ENCODE results near the gene NUDT3.
"Not testable (repeated sequence)": the region's sequence is repeated elsewhere in the genome, so short reads cannot be mapped to it uniquely, and the experiment has no call there.

NUDT3 gene

DNA sequence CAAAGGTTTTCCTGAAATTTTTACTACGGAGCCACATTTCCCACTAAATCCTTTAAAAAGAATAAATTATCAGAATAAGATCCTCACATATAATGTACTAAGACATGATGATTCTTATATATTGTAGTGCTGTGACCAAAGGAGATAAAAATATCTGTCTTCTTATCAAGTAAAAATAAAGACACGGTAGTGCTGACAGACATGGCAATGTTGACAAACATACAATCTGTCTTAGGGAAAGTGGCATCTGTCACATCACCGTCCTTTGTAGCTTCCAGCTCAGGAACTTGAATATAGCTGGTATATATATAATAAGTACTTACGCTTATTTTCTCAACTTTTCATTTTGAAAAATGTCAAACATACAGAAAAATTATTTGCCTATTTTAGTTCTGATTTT lies 66.8 kb downstream of the NUDT3 start:
- Histone ChIP-seq H3K27me3 (ENCODE audit: insufficient read depth, insufficient read length) (no peaks in the 10 kb centered on the region), H3K9ac (ENCODE audit: insufficient read length, low read depth) (no peak overlapping the region), H3K36me3 (ENCODE audit: insufficient read depth, insufficient read length, low read length) (no peaks in the 10 kb centered on the region), H3K4me1 (ENCODE audit: insufficient read depth, insufficient read length) (no peaks in the 10 kb centered on the region), H3K4me3 (ENCODE audit: insufficient read length, low read depth) (no peak overlapping the region), H3K9me3 (ENCODE audit: insufficient read depth, low read length) (no peaks in the 10 kb centered on the region)
- no peak for TF ChIP-seq YY1 (IDR thresholded peaks at IDR 0.05; ENCODE audit: insufficient read depth, insufficient read length)
- no peak for DNase-seq (ENCODE audit: low read depth, low spot score)

DNA sequence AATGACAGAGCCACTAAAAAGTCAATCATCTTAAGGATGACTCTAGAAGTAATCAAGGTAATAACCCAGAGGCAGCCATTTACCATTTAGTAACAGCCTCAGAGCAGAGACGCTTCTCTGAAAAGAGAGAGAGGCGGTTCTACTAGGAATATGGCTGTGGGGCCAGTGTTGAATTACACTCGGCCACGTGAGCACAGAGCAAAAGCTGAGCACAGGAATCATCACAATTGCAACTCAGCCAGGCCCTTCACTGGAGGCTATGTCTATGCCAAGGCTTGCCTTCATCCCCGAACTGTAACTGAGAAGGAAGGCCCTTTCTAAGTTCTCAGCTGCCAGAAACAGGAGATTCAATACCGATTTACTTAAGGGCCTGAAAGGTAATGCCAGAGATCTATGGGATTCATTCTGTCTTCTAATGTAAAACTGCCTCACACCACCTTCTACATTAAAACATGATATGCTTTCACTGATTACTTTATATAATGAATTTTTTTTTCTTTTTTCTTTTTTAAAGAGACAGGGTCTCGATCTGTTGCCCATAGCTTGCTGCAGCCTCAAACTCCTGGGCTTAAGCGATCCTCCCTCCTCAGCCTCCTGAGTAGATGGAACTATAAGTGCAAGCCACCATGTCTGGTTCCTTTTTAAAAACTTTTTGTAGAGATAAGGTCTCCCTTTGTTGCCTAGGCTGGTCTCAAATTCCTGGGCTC lies 67.6 kb downstream of the NUDT3 start:
- Histone ChIP-seq H3K36me3 (ENCODE audit: insufficient read depth, insufficient read length, low read length) (no peaks in the 10 kb centered on the region), H3K9ac (ENCODE audit: insufficient read length, low read depth) (no peak overlapping the region), H3K4me1 (ENCODE audit: insufficient read depth, insufficient read length) (no peaks in the 10 kb centered on the region), H3K4me3 (ENCODE audit: insufficient read length, low read depth) (no peak overlapping the region), H3K9me3 (ENCODE audit: insufficient read depth, low read length) (no peaks in the 10 kb centered on the region), H3K27me3 (ENCODE audit: insufficient read depth, insufficient read length) (no peaks in the 10 kb centered on the region)
- DNase-seq (ENCODE audit: low read depth, low spot score): no peak
- TF ChIP-seq SUZ12 (IDR thresholded peaks at IDR 0.05; ENCODE audit: extremely low read depth, insufficient read depth, insufficient read length) (no peak), ZNF274 (IDR thresholded peaks at IDR 0.05; ENCODE audit: low read depth, low read length) (no peak), YY1 (IDR thresholded peaks at IDR 0.05; ENCODE audit: insufficient read depth, insufficient read length) (no peak)

DNA sequence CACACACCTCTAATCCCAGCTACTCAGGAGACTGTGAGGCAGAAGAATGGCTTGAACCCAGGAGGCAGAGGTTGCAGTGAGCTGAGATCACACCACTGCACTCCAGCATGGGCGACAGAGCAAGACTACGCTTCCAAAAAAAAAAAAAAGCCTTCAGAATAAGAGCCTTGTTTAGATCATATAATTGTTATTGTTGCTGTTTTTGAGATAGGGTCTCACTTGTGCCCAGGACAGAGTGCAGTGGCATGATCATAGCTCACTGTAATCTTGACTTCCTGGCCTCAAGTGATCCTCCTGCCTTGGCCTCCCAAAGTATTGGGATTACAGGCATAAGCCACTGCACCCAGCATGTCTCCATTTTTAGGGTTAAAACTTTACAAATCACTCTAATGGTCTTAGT lies 68.2 kb downstream of the NUDT3 start:
- not testable (repeated sequence) for H3K27me3 ChIP-seq (ENCODE audit: insufficient read depth, insufficient read length); H3K9me3 ChIP-seq (ENCODE audit: insufficient read depth, low read length); H3K9ac ChIP-seq (ENCODE audit: insufficient read length, low read depth); H3K4me3 ChIP-seq (ENCODE audit: insufficient read length, low read depth); DNase-seq (ENCODE audit: low read depth, low spot score); H3K4me1 ChIP-seq (ENCODE audit: insufficient read depth, insufficient read length); H3K36me3 ChIP-seq (ENCODE audit: insufficient read depth, insufficient read length, low read length)

DNA sequence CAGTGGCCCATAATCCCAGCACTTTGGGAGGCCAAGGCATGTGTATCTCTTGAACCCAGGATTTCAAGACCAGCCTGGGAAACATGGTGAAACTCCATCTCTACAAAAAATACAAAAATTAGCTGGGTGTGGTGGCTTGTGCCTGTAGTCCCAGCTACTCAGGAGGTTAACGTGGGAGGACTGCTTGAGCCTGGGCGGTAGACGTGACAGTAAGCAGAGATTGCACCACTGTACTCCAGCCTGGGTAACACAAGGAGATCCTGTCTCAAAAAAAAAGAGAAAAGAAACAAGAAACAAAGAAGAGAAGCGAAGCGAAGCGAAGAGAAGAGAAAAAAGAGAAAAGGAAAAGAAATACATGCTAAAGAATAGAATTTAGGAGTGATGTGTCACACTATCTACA lies 69.2 kb downstream of the NUDT3 start:
- no peaks in the 10 kb centered on the region for H3K36me3 ChIP-seq (ENCODE audit: insufficient read depth, insufficient read length, low read length)
- no peak overlapping the region for H3K4me3 ChIP-seq (ENCODE audit: insufficient read length, low read depth)
- TF ChIP-seq YY1 (IDR thresholded peaks at IDR 0.05; ENCODE audit: insufficient read depth, insufficient read length) (no peak), SUZ12 (IDR thresholded peaks at IDR 0.05; ENCODE audit: extremely low read depth, insufficient read depth, insufficient read length) (no peak), ZNF274 (IDR thresholded peaks at IDR 0.05; ENCODE audit: low read depth, low read length) (no peak)
- no peaks in the 10 kb centered on the region for H3K9me3 ChIP-seq (ENCODE audit: insufficient read depth, low read length)
- no peaks in the 10 kb centered on the region for H3K4me1 ChIP-seq (ENCODE audit: insufficient read depth, insufficient read length)
- no peak overlapping the region for H3K9ac ChIP-seq (ENCODE audit: insufficient read length, low read depth)
- DNase-seq (ENCODE audit: low read depth, low spot score): no peak
- no peaks in the 10 kb centered on the region for H3K27me3 ChIP-seq (ENCODE audit: insufficient read depth, insufficient read length)

DNA sequence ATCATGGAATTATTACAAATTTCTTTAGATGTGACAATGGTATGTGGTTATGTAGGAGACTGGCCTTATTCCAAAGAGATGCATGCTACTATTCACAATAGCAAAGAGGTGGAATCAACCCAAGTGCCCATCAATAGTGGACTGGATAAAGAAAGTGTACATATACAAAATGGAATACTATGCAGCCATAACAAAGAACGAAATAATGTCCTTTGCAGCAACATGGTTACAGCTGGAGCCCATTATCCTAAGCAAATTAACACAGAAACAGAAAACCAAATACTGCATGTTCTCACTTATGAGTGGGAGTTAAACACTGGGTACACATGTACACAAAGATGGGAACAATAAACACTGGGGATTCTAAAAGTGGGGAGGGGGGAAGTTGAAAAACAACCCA lies 69.7 kb downstream of the NUDT3 start:
- H3K4me1 ChIP-seq (ENCODE audit: insufficient read depth, insufficient read length): no peaks in the 10 kb centered on the region
- no peak for DNase-seq (ENCODE audit: low read depth, low spot score)
- H3K9me3 ChIP-seq (ENCODE audit: insufficient read depth, low read length): no peaks in the 10 kb centered on the region

DNA sequence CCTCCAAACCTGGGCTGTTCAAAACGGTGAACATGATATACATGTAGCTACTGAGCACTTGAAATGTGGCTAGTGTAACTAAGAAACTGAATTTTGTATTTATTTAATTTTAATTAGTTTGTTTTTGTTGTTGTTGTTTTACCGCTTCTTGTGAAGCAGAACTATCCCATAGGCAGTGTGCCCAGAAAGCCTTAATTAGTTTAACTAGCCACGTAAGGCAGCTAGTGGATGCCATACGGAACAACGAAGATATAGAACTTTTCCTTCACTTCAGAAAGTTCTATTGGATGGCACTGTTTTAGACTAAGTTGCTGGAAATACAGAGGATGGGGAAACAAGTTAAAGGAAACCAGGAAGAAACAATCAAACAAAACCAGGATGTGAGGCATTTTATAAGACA lies 70.6 kb downstream of the NUDT3 start:
- Histone ChIP-seq H3K4me1 (ENCODE audit: insufficient read depth, insufficient read length) (no peaks in the 10 kb centered on the region), H3K4me3 (ENCODE audit: insufficient read length, low read depth) (no peak overlapping the region), H3K27me3 (ENCODE audit: insufficient read depth, insufficient read length) (no peaks in the 10 kb centered on the region), H3K36me3 (ENCODE audit: insufficient read depth, insufficient read length, low read length) (no peaks in the 10 kb centered on the region), H3K9me3 (ENCODE audit: insufficient read depth, low read length) (no peaks in the 10 kb centered on the region), H3K9ac (ENCODE audit: insufficient read length, low read depth) (no peak overlapping the region)
- no peak for DNase-seq (ENCODE audit: low read depth, low spot score)
- TF ChIP-seq YY1 (IDR thresholded peaks at IDR 0.05; ENCODE audit: insufficient read depth, insufficient read length): no peak
- TF ChIP-seq ZNF274 (IDR thresholded peaks at IDR 0.05; ENCODE audit: low read depth, low read length): no peak
- TF ChIP-seq SUZ12 (IDR thresholded peaks at IDR 0.05; ENCODE audit: extremely low read depth, insufficient read depth, insufficient read length): no peak

More for the DNA sequence above, 69.7 kb downstream of the NUDT3 start:
- no peaks in the 10 kb centered on the region for H3K36me3 ChIP-seq (ENCODE audit: insufficient read depth, insufficient read length, low read length)
- no peak overlapping the region for H3K9ac ChIP-seq (ENCODE audit: insufficient read length, low read depth)
- H3K27me3 ChIP-seq (ENCODE audit: insufficient read depth, insufficient read length): no peaks in the 10 kb centered on the region
- no peak for TF ChIP-seq ZNF274 (IDR thresholded peaks at IDR 0.05; ENCODE audit: low read depth, low read length)
- no peak for TF ChIP-seq SUZ12 (IDR thresholded peaks at IDR 0.05; ENCODE audit: extremely low read depth, insufficient read depth, insufficient read length)
- no peak for TF ChIP-seq YY1 (IDR thresholded peaks at IDR 0.05; ENCODE audit: insufficient read depth, insufficient read length)
- no peak overlapping the region for H3K4me3 ChIP-seq (ENCODE audit: insufficient read length, low read depth)

DNA sequence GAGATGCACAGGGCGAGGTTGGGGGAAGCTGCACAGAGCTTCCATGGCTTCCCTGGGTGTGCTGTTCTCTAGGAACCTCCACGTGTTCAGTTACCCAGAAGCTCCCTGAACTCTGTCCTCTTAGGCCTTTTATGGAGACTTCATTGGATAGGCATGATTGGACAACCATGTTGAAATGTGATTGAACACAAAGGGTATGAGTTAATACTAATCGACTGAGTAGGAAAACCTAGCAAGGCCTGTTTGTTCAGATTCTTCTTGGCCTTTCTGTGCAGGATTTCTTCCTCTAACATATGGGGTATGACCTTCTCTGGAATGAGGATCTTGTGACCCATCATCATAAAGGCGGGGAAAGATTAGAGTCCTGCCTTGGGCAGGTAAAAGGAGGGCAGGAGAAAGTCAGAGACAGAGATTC lies 73.0 kb downstream of the NUDT3 start:
- H3K4me1 ChIP-seq (ENCODE audit: insufficient read depth, insufficient read length): no peaks in the 10 kb centered on the region
- TF ChIP-seq ZNF274 (IDR thresholded peaks at IDR 0.05; ENCODE audit: low read depth, low read length) (no peak), YY1 (IDR thresholded peaks at IDR 0.05; ENCODE audit: insufficient read depth, insufficient read length) (no peak), SUZ12 (IDR thresholded peaks at IDR 0.05; ENCODE audit: extremely low read depth, insufficient read depth, insufficient read length) (no peak)

More for the DNA sequence above, 73.0 kb downstream of the NUDT3 start:
- no peaks in the 10 kb centered on the region for H3K27me3 ChIP-seq (ENCODE audit: insufficient read depth, insufficient read length)
- no peak overlapping the region for H3K9ac ChIP-seq (ENCODE audit: insufficient read length, low read depth)
- no peaks in the 10 kb centered on the region for H3K36me3 ChIP-seq (ENCODE audit: insufficient read depth, insufficient read length, low read length)
- no peak for DNase-seq (ENCODE audit: low read depth, low spot score)
- H3K9me3 ChIP-seq (ENCODE audit: insufficient read depth, low read length): no peaks in the 10 kb centered on the region
- H3K4me3 ChIP-seq (ENCODE audit: insufficient read length, low read depth): no peak overlapping the region
